ENCODE measurements around the gene DUSP3.

DNA sequence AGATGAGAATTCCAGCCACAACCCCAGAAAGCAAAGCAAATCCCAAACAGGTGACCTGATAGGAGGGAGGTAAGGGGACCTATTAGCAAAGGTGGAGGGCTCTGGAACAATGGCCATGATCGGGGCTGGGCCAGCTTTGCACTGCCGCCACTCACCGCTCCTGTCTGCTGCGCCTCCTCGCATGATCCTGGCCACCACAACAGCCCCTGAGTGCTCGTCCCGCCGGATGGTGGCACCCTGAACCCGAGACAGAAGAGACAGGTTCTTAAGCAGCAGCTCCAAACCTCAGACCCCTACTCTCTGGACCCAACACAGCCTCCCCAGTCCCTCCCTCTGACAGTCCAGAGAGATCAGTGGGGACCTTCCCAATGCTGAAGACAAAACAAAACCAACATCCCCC, 48.8 kb upstream of the DUSP3 start:
- TF ChIP-seq, protein P1, sequence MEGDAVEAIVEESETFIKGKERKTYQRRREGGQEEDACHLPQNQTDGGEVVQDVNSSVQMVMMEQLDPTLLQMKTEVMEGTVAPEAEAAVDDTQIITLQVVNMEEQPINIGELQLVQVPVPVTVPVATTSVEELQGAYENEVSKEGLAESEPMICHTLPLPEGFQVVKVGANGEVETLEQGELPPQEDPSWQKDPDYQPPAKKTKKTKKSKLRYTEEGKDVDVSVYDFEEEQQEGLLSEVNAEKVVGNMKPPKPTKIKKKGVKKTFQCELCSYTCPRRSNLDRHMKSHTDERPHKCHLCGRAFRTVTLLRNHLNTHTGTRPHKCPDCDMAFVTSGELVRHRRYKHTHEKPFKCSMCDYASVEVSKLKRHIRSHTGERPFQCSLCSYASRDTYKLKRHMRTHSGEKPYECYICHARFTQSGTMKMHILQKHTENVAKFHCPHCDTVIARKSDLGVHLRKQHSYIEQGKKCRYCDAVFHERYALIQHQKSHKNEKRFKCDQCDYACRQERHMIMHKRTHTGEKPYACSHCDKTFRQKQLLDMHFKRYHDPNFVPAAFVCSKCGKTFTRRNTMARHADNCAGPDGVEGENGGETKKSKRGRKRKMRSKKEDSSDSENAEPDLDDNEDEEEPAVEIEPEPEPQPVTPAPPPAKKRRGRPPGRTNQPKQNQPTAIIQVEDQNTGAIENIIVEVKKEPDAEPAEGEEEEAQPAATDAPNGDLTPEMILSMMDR (IDR thresholded peaks at IDR 0.05; ENCODE audit: borderline replicate concordance, extremely low read depth, low read length, poor library complexity, severe bottlenecking), result no peak
- TF ChIP-seq EZH2 (IDR thresholded peaks at IDR 0.05; ENCODE audit: borderline replicate concordance, low read depth, low read length, severe bottlenecking), result no peak

Data from DND-41 (cell line).